H1 (cell line): ENCODE measurements around the gene ADGRL3. TPM values are rescaled to one million over a fixed set of nuclear protein-coding genes. Genes with fewer than 3 reads are reported as not detected.

Experiments
- CTCF ChIA-PET: fragments of 300-600 bp; sonication (Branson Sonifier 250); formaldehyde crosslinking; loops from one replicate; lab custom pipeline; 2021; ENCODE audit not compliant: partially characterized antibody; lab: Charles Lee
- POLR2A ChIA-PET: fragments of 300-600 bp; sonication (Branson Sonifier 250); formaldehyde crosslinking; loops from one replicate; lab custom pipeline; 2021; ENCODE audit warnings: inconsistent platforms; ENCODE audit not compliant: partially characterized antibody; lab: Charles Lee
- DNase-seq, 2 experiments: peaks; one replicate each; pipeline versions ENCODE4 v3.0.0 to v3.0.0-alpha.2; 2010 to 2022; ENCODE audit warnings: low spot score in 2 of 2, low read depth in 1 of 2, mixed read lengths in 1 of 2
- FAIRE-seq: peaks from 2 replicates; lab custom pipeline; 2011; peaks lifted over from hg19 to GRCh38; lab: Jason Lieb, UNC
- H2AFZ ChIP-seq: 2 replicates; pipeline ENCODE4 v1.8.1; 2012; ENCODE audit warnings: low read length, inconsistent platforms
- H2AK5ac ChIP-seq: 2 replicates; pipeline ENCODE4 v1.6.1; 2013; ENCODE audit warnings: low read depth, low read length
- H2BK120ac ChIP-seq: replicated peaks from 2 replicates; pipeline ENCODE3; 2013; ENCODE audit warnings: low read depth, low read length, inconsistent platforms
- H2BK12ac ChIP-seq: 2 replicates; pipeline ENCODE4 v1.6.1; 2013; ENCODE audit warnings: low read depth, low read length
- H2BK15ac ChIP-seq: 2 replicates; pipeline ENCODE4 v1.6.1; 2013; ENCODE audit warnings: low read length
- H2BK20ac ChIP-seq: 2 replicates; pipeline ENCODE4 v1.6.1; 2013; ENCODE audit warnings: low read length
- H2BK5ac ChIP-seq: 2 replicates; pipeline ENCODE4 v1.6.1; 2013; ENCODE audit warnings: low read depth, low read length
- H3K14ac ChIP-seq: 2 replicates; pipeline ENCODE4 v1.6.1; 2013; ENCODE audit warnings: inconsistent platforms; ENCODE audit not compliant: insufficient read length
- H3K18ac ChIP-seq: 2 replicates; pipeline ENCODE4 v1.6.1; 2013; ENCODE audit warnings: low read length; ENCODE audit errors: extremely low read depth
- H3K23ac ChIP-seq: 2 replicates; pipeline ENCODE4 v1.6.1; 2013; ENCODE audit warnings: inconsistent platforms; ENCODE audit not compliant: insufficient read length
- H3K23me2 ChIP-seq: 2 replicates; pipeline ENCODE4 v1.6.1; 2013; ENCODE audit warnings: low read depth, low read length
- H3K27ac ChIP-seq: 2 replicates; pipeline ENCODE4 v1.6.1; 2011; ENCODE audit warnings: low read depth, low read length, inconsistent platforms
- H3K27me3 ChIP-seq, 4 experiments: replicated peaks in 1 of 4; 1 replicate in 1 of 4; 2 replicates in 3 of 4; pipeline versions ENCODE4 v1.6.1 to v1.8.1; 2011 to 2013; ENCODE audit warnings: low read length in 3 of 4, mild to moderate bottlenecking in 3 of 4, inconsistent platforms in 2 of 4, mixed read lengths in 2 of 4, moderate library complexity in 1 of 4; ENCODE audit not compliant: control insufficient read depth in 3 of 4, insufficient read depth in 3 of 4; ENCODE audit errors: extremely low read depth in 1 of 4
- H3K36me3 ChIP-seq, 4 experiments: 2 replicates each; pipeline versions ENCODE4 v1.6.1 to v1.8.1; 2011 to 2013; ENCODE audit warnings: mild to moderate bottlenecking in 4 of 4, low read length in 3 of 4, moderate library complexity in 2 of 4, control low read depth in 1 of 4, inconsistent platforms in 1 of 4; ENCODE audit not compliant: insufficient read depth in 4 of 4, control insufficient read depth in 2 of 4
- H3K4ac ChIP-seq: replicated peaks from 2 replicates; pipeline ENCODE3; 2013; ENCODE audit warnings: low read length, low read depth, mixed read lengths, inconsistent platforms; ENCODE audit not compliant: insufficient read length
- H3K4me1 ChIP-seq, 4 experiments: replicated peaks in 1 of 4; 1 replicate in 1 of 4; 2 replicates in 3 of 4; pipeline versions ENCODE4 v1.6.1 to v1.8.1; 2011 to 2013; ENCODE audit warnings: low read length in 3 of 4, inconsistent platforms in 2 of 4, mixed read lengths in 1 of 4; ENCODE audit not compliant: insufficient read depth in 4 of 4, control insufficient read depth in 3 of 4
- H3K4me2 ChIP-seq, 2 experiments: 2 replicates each; pipeline versions ENCODE4 v1.6.1 to v1.8.1; 2011 to 2013; ENCODE audit warnings: low read depth in 2 of 2, low read length in 2 of 2, control low read depth in 1 of 2, inconsistent platforms in 1 of 2, mild to moderate bottlenecking in 1 of 2; ENCODE audit not compliant: insufficient read depth in 1 of 2
- H3K4me3 ChIP-seq, 4 experiments: fragments of 200-600, 300-600 bp in 1 of 4; sonication (generic), shearing (Covaris generic), sonication (Bioruptor Twin) in 1 of 4; 2 replicates each; pipeline versions ENCODE4 v1.5.1 to v1.8.1; 2011 to 2016; ENCODE audit warnings: low read length in 4 of 4, low read depth in 3 of 4, control low read depth in 2 of 4, inconsistent platforms in 2 of 4, mild to moderate bottlenecking in 2 of 4, mixed read lengths in 1 of 4, moderate library complexity in 1 of 4; ENCODE audit not compliant: insufficient read depth in 2 of 4; ENCODE audit errors: extremely low read depth in 1 of 4
- H3K56ac ChIP-seq: replicated peaks from 2 replicates; pipeline ENCODE3; 2013; ENCODE audit warnings: low read depth, mild to moderate bottlenecking, mixed read lengths, low read length, inconsistent platforms; ENCODE audit not compliant: insufficient read length
- H3K79me1 ChIP-seq: 2 replicates; pipeline ENCODE4 v1.6.1; 2013; ENCODE audit warnings: low read depth, low read length, control low read depth
- H3K79me2 ChIP-seq, 2 experiments: 2 replicates each; pipeline versions ENCODE4 v1.6.1 to v1.8.1; 2012 to 2013; ENCODE audit warnings: low read length in 2 of 2, mild to moderate bottlenecking in 2 of 2, inconsistent platforms in 1 of 2; ENCODE audit not compliant: insufficient read depth in 2 of 2, control insufficient read depth in 1 of 2
- H3K9ac ChIP-seq, 4 experiments: replicated peaks in 1 of 4; 1 replicate in 1 of 4; 2 replicates in 3 of 4; pipeline versions ENCODE4 v1.6.1 to v1.8.1; 2011 to 2013; ENCODE audit warnings: low read depth in 3 of 4, low read length in 3 of 4, control low read depth in 2 of 4, mild to moderate bottlenecking in 2 of 4, moderate library complexity in 2 of 4, inconsistent platforms in 1 of 4; ENCODE audit errors: extremely low read depth in 1 of 4
- H3K9me3 ChIP-seq, 2 experiments: 2 replicates each; pipeline versions ENCODE4 v1.6.1 to v1.8.1; 2012 to 2013; ENCODE audit warnings: mild to moderate bottlenecking in 2 of 2, moderate library complexity in 2 of 2, control low read depth in 1 of 2, inconsistent platforms in 1 of 2, low read depth in 1 of 2, low read length in 1 of 2, mixed read lengths in 1 of 2; ENCODE audit not compliant: insufficient read depth in 2 of 2
- H4K20me1 ChIP-seq, 2 experiments: replicated peaks in 1 of 2; 2 replicates each; pipeline versions ENCODE3 to v1.8.1; 2011 to 2013; ENCODE audit warnings: inconsistent platforms in 2 of 2, low read length in 2 of 2, mild to moderate bottlenecking in 1 of 2; ENCODE audit not compliant: insufficient read depth in 2 of 2, control insufficient read depth in 1 of 2
- H4K5ac ChIP-seq: 2 replicates; pipeline ENCODE4 v1.6.1; 2013; ENCODE audit warnings: low read length, low read depth, mixed read lengths, inconsistent platforms; ENCODE audit not compliant: insufficient read length
- H4K8ac ChIP-seq: 2 replicates; pipeline ENCODE4 v1.8.0; 2013; ENCODE audit warnings: mild to moderate bottlenecking, moderate library complexity, low read length, inconsistent platforms; ENCODE audit not compliant: insufficient read depth; ENCODE audit errors: extremely low read depth
- H4K91ac ChIP-seq: replicated peaks from 2 replicates; pipeline ENCODE3; 2013; ENCODE audit warnings: low read length, mixed read lengths, inconsistent platforms; ENCODE audit not compliant: insufficient read length
- BRCA1 ChIP-seq: IDR thresholded peaks from 2 replicates; pipeline ENCODE4 v1.6.1; 2012; ENCODE audit warnings: low read depth, low read length, improper control_type of control experiment
- CBX5 ChIP-seq: fragments of 300-800, 300-1000 bp; sonication (generic); IDR thresholded peaks from 2 replicates; pipeline ENCODE4 v1.7.1; 2016; ENCODE audit warnings: antibody characterized with exemption, low read length, low read depth
- CHD1 ChIP-seq: IDR thresholded peaks from 2 replicates; pipeline ENCODE4 v1.6.1; 2012; ENCODE audit warnings: low read depth, low read length, improper control_type of control experiment
- GABPA ChIP-seq: IDR thresholded peaks from 2 replicates; pipeline ENCODE4 v1.6.1; 2011; ENCODE audit warnings: mild to moderate bottlenecking, low read length, moderate library complexity, borderline replicate concordance; ENCODE audit not compliant: insufficient read depth
- HDAC6 ChIP-seq: IDR thresholded peaks from one replicate; pipeline ENCODE4 v1.7.1; 2012; ENCODE audit warnings: low read depth, mild to moderate bottlenecking, inconsistent platforms, low read length, moderate library complexity
- JUND ChIP-seq: IDR thresholded peaks from 2 replicates; pipeline ENCODE4 v1.6.1; 2011; ENCODE audit warnings: mild to moderate bottlenecking, improper control_type of control experiment, low read length
- KDM4A ChIP-seq: IDR thresholded peaks from one replicate; pipeline ENCODE4 v1.7.1; 2012; ENCODE audit warnings: low read depth, mild to moderate bottlenecking, moderate library complexity, low read length, inconsistent platforms; ENCODE audit not compliant: severe bottlenecking
- PHF8 ChIP-seq: fragments of 200-600 bp; sonication (generic); conservative IDR thresholded peaks from 2 replicates; pipeline ENCODE4 v1.7.1; 2012; ENCODE audit warnings: low read depth, mild to moderate bottlenecking, inconsistent platforms, low read length, moderate library complexity
- POLR2A ChIP-seq, 2 experiments: IDR thresholded peaks; 1 replicate in 1 of 2; 2 replicates in 1 of 2; pipeline ENCODE4 v1.6.1; 2011; ENCODE audit warnings: low read depth in 2 of 2, low read length in 2 of 2, mild to moderate bottlenecking in 2 of 2; ENCODE audit errors: control extremely low read depth in 1 of 2
- POLR2AphosphoS5 ChIP-seq: IDR thresholded peaks from 2 replicates; pipeline ENCODE4 v1.6.1; 2011; ENCODE audit warnings: low read depth, low read length
- RFX5 ChIP-seq: IDR thresholded peaks from 2 replicates; pipeline ENCODE4 v1.6.1; 2011; ENCODE audit warnings: low read depth, low read length, improper control_type of control experiment, borderline replicate concordance
- RXRA ChIP-seq: IDR thresholded peaks from 2 replicates; pipeline ENCODE4 v1.6.1; 2011; ENCODE audit warnings: low read depth, mild to moderate bottlenecking, low read length, moderate library complexity; ENCODE audit not compliant: insufficient read depth
- TAF7 ChIP-seq: optimal IDR thresholded peaks from 2 replicates; pipeline ENCODE3; 2011; ENCODE audit warnings: low read depth, mild to moderate bottlenecking, inconsistent platforms, low read length, moderate library complexity, borderline replicate concordance
- WGBS, 2 experiments: shearing (Covaris generic) in 1 of 2; methylation state at CpG; one replicate each; pipeline versions ENCODE4 v1.1.6 to v1.1.7; 2013 to 2015; ENCODE audit warnings: low lambda C conversion rate in 2 of 2, mixed read lengths in 2 of 2, inconsistent platforms in 1 of 2, low coverage in 1 of 2, missing lambda C conversion rate in 1 of 2; ENCODE audit not compliant: insufficient replicate concordance in 2 of 2, insufficient coverage in 1 of 2, insufficient read length in 1 of 2; ENCODE audit errors: extremely low coverage in 1 of 2, missing lambda C conversion rate in 1 of 2; 5-methylcytosine and 5-hydroxymethylcytosine counted together
- polyA plus RNA-seq, 7 experiments: library from polyadenylated mRNA; depleted of rRNA in 3 of 7; stranded (reverse) in 5 of 7; unstranded in 2 of 7; fragments of >200 nt in 5 of 7; fragments of 200-250 nt in 2 of 7; gene quantifications; 1 replicate in 5 of 7; 2 replicates in 1 of 7; 4 replicates in 1 of 7; pipeline versions ENCODE4 v1.2.1 to v1.2.3, GENCODE V29; 2011 to 2013; ENCODE audit warnings: missing spikeins in 2 of 7, mixed read lengths in 2 of 7
- total RNA-seq: library from RNA; stranded (reverse); fragmentation: NEBNext Ultra II Directional; extraction: Animal tissue kit (Norgen Biotek cat#: 25700); gene quantifications from 2 replicates; pipeline ENCODE4 v1.2.1, GENCODE V29; 2021
- TF ChIP-seq, protein P1 (sequence below): IDR thresholded peaks from 2 replicates; pipeline ENCODE4 v1.6.1; 2012; ENCODE audit warnings: inconsistent platforms
- TF ChIP-seq, protein P2 (sequence below): IDR thresholded peaks from 2 replicates; pipeline ENCODE4 v1.6.1; 2012; ENCODE audit warnings: inconsistent platforms

ADGRL3 gene
- total and polyA plus RNA-seq, 2 of the 8 experiments (the other 6 are each of a cell fraction or from before 2014, with no cell fraction given), result 6.6 to 13.0 TPM

DNA sequence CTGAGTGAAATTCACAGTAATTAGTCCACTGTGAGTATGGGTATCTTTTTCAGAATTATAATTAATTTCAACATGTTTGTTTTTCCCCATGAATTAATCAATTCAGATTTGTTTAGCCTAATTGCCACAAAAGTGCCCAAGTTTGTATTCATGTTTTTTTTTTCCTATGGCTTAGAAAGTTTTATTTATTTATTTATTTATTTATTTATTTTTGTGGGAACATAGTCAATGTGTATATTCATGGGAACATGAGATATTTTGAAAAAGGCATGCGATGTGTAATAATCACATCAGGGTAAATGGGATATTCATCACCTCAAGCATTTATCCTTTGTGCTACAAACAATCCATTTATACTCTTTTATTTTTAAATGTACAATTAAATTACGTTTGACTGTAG is 475.3 kb downstream of the ADGRL3 start:
- Histone ChIP-seq H4K5ac (no peak overlapping the region), H3K27ac (no peak overlapping the region), H3K56ac (no peak overlapping the region), H4K8ac (no peak overlapping the region), H2AFZ (no peak overlapping the region), H3K14ac (no peak overlapping the region), H3K4me3 (no peak overlapping the region), H3K4ac (no peak overlapping the region), H4K91ac (no peak overlapping the region), H3K79me2 (no peaks in the 10 kb centered on the region), H4K20me1 (no peaks in the 10 kb centered on the region), H2AK5ac (no peak overlapping the region), H3K4me1 (no peaks in the 10 kb centered on the region), H2BK12ac (no peak overlapping the region), H3K23ac (no peak overlapping the region), H3K9ac (no peak overlapping the region), H2BK20ac (no peak overlapping the region), H3K9me3 (no peaks in the 10 kb centered on the region), H2BK120ac (no peak overlapping the region), H3K36me3 (no peaks in the 10 kb centered on the region), H3K27me3 (no peaks in the 10 kb centered on the region), H2BK15ac (no peak overlapping the region), H3K18ac (no peak overlapping the region), H2BK5ac (no peak overlapping the region), H3K79me1 (no peaks in the 10 kb centered on the region), H3K4me2 (no peak overlapping the region), H3K23me2 (no peaks in the 10 kb centered on the region)
- DNase-seq, result no peak
- FAIRE-seq, result no peak
- ChIA-PET POLR2A (no interaction called here), CTCF (no interaction called here)
- 88% methylated on average over 2 of the region's 2 CpGs; no CpG with 5 or more reads in 1 of the 2 experiments for WGBS, 2 experiments
- no peak for TF ChIP-seq PHF8
- no peak for TF ChIP-seq RXRA
- TF ChIP-seq HDAC6, result no peak
- no peak for TF ChIP-seq CBX5
- no peak for TF ChIP-seq BRCA1
- TF ChIP-seq GABPA, result no peak
- no peak for TF ChIP-seq POLR2A (IDR thresholded peaks at IDR 0.05; ENCODE audit: control extremely low read depth in 1 of 2, low read depth in 2 of 2, low read length in 2 of 2)
- no peak for TF ChIP-seq RFX5
- no peak for TF ChIP-seq KDM4A
- TF ChIP-seq, protein P1, sequence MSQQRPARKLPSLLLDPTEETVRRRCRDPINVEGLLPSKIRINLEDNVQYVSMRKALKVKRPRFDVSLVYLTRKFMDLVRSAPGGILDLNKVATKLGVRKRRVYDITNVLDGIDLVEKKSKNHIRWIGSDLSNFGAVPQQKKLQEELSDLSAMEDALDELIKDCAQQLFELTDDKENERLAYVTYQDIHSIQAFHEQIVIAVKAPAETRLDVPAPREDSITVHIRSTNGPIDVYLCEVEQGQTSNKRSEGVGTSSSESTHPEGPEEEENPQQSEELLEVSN, result no peak
- no peak for TF ChIP-seq TAF7
- TF ChIP-seq CHD1, result no peak
- no peak for TF ChIP-seq JUND
- TF ChIP-seq POLR2AphosphoS5, result no peak
- TF ChIP-seq, protein P2, sequence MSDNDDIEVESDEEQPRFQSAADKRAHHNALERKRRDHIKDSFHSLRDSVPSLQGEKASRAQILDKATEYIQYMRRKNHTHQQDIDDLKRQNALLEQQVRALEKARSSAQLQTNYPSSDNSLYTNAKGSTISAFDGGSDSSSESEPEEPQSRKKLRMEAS, result no peak
